GM19467 (cell line): ENCODE data around the gene RGS5.

Experiments used
- ATAC-seq: cut with Tn5 transposase; IDR thresholded peaks from one replicate; pipeline ENCODE4 v1.9.1; 2021; ENCODE audit warnings: mild to moderate bottlenecking, moderate library complexity; ENCODE audit not compliant: unreplicated experiment

The RGS5 gene

DNA sequence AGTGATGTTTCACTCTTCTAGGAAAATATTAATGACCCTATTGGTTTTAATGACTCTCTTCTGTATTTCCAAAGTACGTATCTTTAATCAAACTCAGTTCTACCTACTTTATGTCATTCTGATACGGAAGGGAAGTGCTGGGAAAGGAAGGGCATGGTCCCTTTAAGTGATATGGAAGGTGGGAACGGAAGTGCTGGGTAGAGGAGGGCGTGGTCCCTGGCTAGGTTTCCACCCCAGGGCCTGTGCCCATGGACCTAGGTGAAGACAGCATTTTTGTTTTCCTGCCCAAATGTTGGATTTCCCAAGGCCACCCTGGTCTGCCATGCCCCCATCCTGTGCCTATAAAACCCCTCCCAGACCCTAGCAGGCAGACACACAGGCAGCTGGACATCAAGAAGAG is 109.5 kb downstream of the RGS5 start:
- no peak for ATAC-seq
